ENCODE results near the gene MOB3B. TPM values are rescaled to one million over a fixed set of nuclear protein-coding genes. Genes with fewer than 3 reads are reported as not detected.

Gene MOB3B
- total RNA-seq, 1 experiment from 2014 or later = 0.03 TPM

GRCh38 chr9:27440888-27441740 is 88.5 kb downstream of the MOB3B start:
- H3K36me3 ChIP-seq (ENCODE audit: control insufficient read depth, insufficient read depth, low read length) = no peaks in the 10 kb centered on the region
- no peaks in the 10 kb centered on the region for H3K27me3 ChIP-seq (ENCODE audit: control insufficient read depth, insufficient read depth, low read length)
- ATAC-seq (no peak), DNase-seq (ENCODE audit: low read depth, low spot score) (no peak)
- no peak overlapping the region for H3K4me3 ChIP-seq (ENCODE audit: low read depth in 2 of 2, low read length in 2 of 2)
- no peaks in the 10 kb centered on the region for H3K9me3 ChIP-seq (ENCODE audit: control insufficient read depth, insufficient read depth, low read depth, low read length)
- TF ChIP-seq REST (IDR thresholded peaks at IDR 0.05; ENCODE audit: insufficient read depth in 1 of 2, low read depth in 2 of 2, low read length in 1 of 2) (no peak), CTCF (IDR thresholded peaks at IDR 0.05) (no peak), POLR2AphosphoS5 (IDR thresholded peaks at IDR 0.05; ENCODE audit: low read depth, low read length) (no peak), TCF7L2 (IDR thresholded peaks at IDR 0.05; ENCODE audit: low read depth, low read length) (no peak), SIN3A (IDR thresholded peaks at IDR 0.05; ENCODE audit: borderline replicate concordance, insufficient read depth, low read depth, low read length) (no peak)
- ChIA-PET POLR2A (no interaction called here), CTCF (no interaction called here)
- no TSS peak for BruUV-seq (replicated peaks)
- intact Hi-C loops (cut with micrococcal nuclease; ENCODE audit: unreplicated experiment) (no loop called here), in situ Hi-C loops (cut with HindIII; ENCODE audit: low pct_unique_long_range_greater_than_20kb, low sequenced_read_pairs) (no loop called here)
- H3K4me1 ChIP-seq (ENCODE audit: control insufficient read depth, insufficient read depth, low read length) = no peaks in the 10 kb centered on the region
- no peak overlapping the region for H3K27ac ChIP-seq (ENCODE audit: low read length)

DNA sequence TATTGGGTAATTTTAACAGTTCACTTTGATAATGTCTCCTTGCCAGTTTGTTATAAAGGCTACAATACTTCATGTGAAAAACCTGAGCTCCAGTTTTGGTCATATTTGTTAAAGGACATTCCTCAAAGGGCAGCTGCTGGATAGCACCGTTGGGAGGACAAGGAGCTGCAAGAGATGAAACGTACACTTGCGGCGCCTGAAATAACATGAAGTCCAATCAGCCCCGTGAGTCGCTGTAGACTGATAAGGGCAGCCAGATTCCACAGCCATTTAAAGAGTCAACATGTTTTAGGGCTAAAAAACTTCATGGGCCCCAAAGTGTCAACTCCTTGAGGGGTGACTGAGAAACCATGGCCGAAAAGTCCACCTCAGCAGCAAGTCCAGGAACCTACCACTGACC is 91.1 kb downstream of the MOB3B start:
- H3K9me3 ChIP-seq (ENCODE audit: control insufficient read depth, insufficient read depth, low read depth, low read length) = no peaks in the 10 kb centered on the region
- CTCF ChIA-PET = no interaction called here
- in situ Hi-C loops (cut with HindIII; ENCODE audit: low pct_unique_long_range_greater_than_20kb, low sequenced_read_pairs) = no loop called here

More for the DNA sequence above, 91.1 kb downstream of the MOB3B start:
- H3K27ac ChIP-seq (ENCODE audit: low read length) = no peak overlapping the region
- ATAC-seq = no peak
- TF ChIP-seq REST (IDR thresholded peaks at IDR 0.05; ENCODE audit: insufficient read depth in 1 of 2, low read depth in 2 of 2, low read length in 1 of 2) = no peak
- TF ChIP-seq TCF7L2 (IDR thresholded peaks at IDR 0.05; ENCODE audit: low read depth, low read length) = no peak
- no peak for TF ChIP-seq SIN3A (IDR thresholded peaks at IDR 0.05; ENCODE audit: borderline replicate concordance, insufficient read depth, low read depth, low read length)
- TF ChIP-seq CTCF (IDR thresholded peaks at IDR 0.05) = no peak
- no peak for TF ChIP-seq POLR2AphosphoS5 (IDR thresholded peaks at IDR 0.05; ENCODE audit: low read depth, low read length)
- intact Hi-C loops (cut with micrococcal nuclease; ENCODE audit: unreplicated experiment) = no loop called here
- POLR2A ChIA-PET = no interaction called here
- H3K4me3 ChIP-seq (ENCODE audit: low read depth in 2 of 2, low read length in 2 of 2) = no peak overlapping the region
- no peaks in the 10 kb centered on the region for H3K36me3 ChIP-seq (ENCODE audit: control insufficient read depth, insufficient read depth, low read length)
- no TSS peak for BruUV-seq (replicated peaks)
- H3K27me3 ChIP-seq (ENCODE audit: control insufficient read depth, insufficient read depth, low read length) = no peaks in the 10 kb centered on the region
- DNase-seq (ENCODE audit: low read depth, low spot score) = no peak
- H3K4me1 ChIP-seq (ENCODE audit: control insufficient read depth, insufficient read depth, low read length) = no peaks in the 10 kb centered on the region

Measured in Panc1 (cell line).